Measurements from ENCODE around the gene MLXIPL.
A peak's percentile ranks its signal among the peaks of the same experiment; 100 is the strongest.
"Not testable (repeated sequence)": the region's sequence is repeated elsewhere in the genome, so short reads cannot be mapped to it uniquely, and the experiment has no call there.

Gene MLXIPL

DNA sequence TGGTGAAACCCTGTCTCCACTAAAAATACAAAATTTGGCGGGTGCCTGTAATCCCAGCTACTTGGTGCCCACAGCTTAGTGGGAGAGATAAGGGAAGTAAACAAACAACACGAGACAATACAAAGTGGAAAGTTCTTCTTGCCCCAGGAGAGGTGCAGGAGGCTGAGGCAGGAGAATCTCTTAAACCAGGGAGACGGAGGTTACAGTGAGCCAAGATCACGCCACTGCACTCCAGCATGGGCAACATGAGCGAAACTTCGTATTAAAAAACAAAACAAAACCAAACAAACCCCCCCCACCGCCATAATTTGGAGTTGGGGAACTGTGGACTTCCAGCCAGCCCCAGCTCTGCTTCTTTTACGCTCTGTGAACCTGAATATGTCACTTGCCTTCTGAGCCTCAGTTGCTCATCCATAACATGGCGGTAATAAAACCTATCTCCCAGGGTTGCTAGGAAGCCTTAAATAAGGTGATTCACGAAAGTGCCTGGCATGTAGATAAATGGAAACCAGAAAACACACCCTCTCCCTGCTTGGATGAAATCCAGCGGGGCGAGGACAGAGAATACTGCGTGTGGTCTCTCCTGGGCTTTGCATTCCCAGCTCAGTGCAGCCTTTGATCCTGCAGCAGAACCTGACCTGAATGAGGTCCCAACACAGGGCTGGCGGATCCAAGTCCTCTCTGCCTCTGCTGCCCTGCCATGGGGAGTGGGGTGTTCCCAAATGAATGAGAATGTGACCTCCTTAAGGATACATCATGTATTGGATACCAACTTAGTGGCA lies 10.2 kb downstream of the MLXIPL start:
- DNase-seq (ENCODE audit: low read depth in 2 of 2, low spot score in 1 of 2) = no peak

GRCh38 chr7:73612598-73613269 lies 11.6 kb downstream of the MLXIPL start:
- DNase-seq (ENCODE audit: low read depth in 2 of 2, low spot score in 1 of 2) = no peak

DNA sequence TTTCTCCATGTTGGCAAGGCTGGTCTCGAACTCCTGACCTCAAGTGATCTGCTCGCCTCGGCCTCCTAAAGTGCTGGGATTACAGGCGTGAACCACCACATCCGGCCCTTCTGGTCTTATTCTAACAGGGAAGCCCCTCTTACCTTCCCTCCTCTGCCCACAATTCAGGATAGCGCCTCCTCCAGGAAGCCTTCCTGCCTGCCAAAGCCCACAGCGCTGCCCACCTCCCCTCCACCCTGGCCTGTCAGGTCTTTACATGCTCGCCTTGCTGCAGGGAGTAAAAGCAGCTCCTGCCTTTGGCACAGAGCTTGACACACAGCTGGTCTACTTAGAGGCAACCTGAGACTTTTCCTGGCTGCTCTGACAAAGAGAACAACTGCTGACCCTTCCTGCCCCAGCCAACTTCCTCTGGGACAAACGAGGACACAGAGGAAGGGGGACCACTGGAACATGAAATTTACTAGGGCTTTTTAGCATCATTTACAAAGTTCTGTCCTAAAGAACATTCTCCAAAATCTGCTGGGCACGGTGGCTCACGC lies 13.2 kb downstream of the MLXIPL start:
- DNase-seq (ENCODE audit: low read depth in 2 of 2, low spot score in 1 of 2) = no peak

DNA sequence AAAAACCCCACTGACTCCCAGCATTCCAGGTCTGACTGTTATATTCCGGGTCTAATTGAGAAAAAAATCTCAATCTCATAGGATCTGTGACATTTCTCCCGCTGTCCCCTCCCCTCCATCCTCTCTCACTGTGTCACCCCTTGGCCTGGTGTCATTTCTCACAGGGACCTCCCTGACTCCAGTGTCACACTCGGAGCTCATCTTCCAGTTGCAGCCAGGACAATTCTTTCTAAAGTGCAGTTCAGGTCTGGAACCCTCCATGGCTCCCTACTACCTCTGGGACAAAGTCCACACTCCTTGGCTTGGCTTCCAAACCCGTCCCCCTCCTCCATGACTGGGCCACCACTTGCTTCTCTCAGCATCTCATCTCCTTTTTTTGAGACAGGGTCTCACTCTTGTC lies 14.2 kb downstream of the MLXIPL start:
- no peak for DNase-seq (ENCODE audit: low read depth in 2 of 2, low spot score in 1 of 2)

GRCh38 chr7:73607692-73607983 lies 16.7 kb downstream of the MLXIPL start:
- DNase-seq (ENCODE audit: low read depth in 2 of 2, low spot score in 1 of 2) = not testable (repeated sequence)

DNA sequence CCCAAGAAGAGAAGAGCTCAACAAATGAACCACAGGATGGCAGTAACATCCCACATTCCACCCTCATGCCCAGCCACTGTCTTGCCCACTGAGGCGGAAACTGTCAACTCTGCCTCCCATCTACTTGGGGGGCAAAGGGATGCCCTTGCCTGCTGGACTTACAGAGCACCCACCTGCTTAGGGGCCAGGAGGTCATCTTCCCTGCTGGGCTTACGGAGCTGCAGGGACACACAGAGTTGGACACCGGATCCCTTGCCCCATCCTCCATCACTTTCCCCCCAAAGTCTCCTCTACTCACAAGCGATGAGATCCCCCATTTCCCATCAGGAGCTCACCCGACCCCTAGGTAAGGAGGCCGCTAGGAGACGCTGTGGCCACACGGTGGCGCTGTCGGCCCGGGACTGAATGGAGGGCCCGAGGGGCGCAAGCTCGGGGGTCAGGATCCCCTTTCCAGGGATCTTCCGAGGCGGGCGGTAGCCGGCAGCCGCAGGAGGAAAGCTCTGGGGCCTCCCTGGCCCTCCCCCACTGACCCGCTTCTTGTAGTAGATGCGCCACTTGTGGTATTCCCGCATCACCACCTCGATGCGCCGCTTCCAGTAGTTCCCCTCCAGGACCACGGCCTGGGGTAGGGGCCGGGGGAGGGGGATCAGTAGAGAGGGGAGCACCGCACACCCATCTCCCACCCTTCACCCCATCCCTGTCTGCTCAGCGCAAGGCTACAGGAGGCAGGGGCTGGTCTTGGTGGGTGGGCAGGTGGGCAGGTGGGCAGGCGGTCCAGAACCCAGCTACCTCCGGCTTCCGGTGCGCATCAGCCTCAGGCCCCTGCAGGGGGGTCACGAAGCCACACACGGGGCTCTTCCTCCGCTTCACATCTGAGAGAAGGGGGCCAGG lies 17.3 kb downstream of the MLXIPL start:
- DNase-seq (ENCODE audit: low read depth in 2 of 2, low spot score in 1 of 2) = peak; percentile 9 to 54

GRCh38 chr7:73605601-73606220 lies 18.6 kb downstream of the MLXIPL start:
- no peak for DNase-seq (ENCODE audit: low read depth in 2 of 2, low spot score in 1 of 2)

DNA sequence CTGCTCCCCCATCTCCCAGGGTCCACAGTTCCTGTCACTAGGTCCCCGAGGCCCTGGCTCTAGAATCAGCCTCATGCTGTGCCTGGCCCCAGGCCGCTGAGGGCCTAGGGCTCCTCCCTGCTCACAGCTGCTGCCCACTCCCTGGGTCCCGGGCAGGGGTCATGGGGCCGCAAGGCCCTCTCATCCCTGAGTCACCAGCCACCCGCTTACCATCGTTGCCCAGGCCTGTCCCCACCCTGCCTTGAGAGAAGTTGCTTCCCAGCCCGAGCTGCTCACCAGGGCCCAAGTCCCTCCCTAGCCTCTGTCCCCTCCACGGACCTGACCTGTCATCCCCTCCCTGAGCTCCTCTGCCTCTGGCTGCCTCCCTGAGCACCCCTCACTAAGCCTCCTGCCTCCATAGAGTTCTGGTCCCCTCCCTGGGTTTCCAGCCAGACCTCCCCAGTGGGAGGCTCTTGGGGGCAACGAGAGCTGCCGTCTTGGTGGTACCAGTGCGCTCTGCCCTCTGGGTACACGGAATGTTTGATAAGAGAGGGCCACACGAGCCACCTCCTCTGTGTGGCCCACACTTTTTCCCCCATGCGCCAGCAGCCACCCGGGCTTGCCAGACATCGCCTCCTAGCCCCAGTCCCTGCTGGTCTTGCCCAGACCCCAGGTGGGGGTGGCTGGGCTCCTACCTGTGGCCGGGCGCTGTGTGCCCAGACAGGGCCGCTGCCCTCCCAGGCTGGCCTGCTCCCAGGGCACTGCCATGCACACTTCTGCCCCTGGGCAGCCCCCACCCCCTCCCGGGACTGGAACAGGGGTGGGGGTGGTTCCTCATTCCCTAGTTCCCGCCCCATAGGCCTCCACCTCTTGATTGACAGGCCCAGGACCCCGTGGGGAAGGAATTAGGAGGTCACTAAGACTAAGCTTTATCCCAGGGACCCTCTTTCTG lies 21.3 kb downstream of the MLXIPL start:
- DNase-seq (ENCODE audit: low read depth in 2 of 2, low spot score in 1 of 2) = no peak

DNA sequence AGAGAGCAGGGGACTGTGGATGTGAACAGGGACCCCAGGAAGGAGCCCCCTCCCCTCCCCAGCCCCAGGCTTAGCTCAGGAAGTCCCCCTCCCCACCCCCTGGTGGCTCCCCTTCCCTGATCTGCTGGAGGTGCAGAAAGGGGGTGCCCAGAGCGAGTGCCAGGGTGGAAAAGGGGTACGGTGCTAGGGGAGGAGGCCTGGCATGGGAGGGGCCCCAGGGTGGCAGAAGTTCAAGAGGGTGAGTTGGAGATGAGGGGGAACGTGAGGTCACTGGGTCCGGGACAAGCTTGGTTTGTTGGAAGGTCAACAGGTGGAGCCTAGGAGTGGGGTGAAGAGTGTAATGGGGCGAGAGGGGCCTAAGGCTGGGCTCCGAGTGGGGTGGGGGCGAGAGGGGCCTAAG lies 24.4 kb downstream of the MLXIPL start:
- no peak for DNase-seq (ENCODE audit: low read depth in 2 of 2, low spot score in 1 of 2)

- no peak for DNase-seq (ENCODE audit: low read depth in 2 of 2, low spot score in 1 of 2)
Measured at GRCh38 chr7:73599151-73599882, 25.0 kb downstream of the MLXIPL start.

DNA sequence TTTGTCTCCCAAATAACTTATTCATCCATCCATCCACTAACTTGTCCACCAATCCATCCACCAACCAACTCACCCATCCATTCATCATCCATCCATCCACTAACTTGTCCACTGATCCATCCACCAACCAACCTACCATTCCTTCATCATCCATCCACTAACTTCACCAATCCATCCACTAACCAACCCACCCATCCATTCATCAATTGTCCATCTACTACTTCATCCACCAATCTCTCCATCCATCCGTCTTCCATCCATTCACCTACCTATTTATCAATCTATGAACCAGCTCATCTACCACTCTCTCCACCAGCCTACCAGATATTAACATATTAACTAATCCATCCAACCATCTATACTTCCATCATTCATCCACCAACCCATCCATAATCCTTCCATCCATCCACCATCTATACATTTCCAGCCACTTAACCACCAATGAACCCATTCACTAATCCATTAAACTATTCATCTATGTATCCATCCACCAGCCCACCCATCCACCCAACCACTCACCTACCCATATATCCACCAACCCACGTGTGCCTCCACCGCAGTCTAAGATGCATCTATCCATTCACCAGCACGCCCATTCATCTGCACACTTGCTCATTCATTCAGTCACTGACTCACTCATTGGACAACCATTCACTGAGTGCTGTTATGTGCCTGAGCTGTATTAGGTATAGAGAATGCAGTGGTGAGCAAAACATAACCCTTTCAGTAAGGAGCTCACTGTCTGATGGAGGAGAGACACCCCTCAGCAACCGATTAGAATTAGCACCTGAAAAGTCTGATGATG lies 26.1 kb downstream of the MLXIPL start:
- DNase-seq (ENCODE audit: low read depth in 2 of 2, low spot score in 1 of 2) = no peak

GRCh38 chr7:73596191-73597065 lies 27.9 kb downstream of the MLXIPL start:
- DNase-seq (ENCODE audit: low read depth in 2 of 2, low spot score in 1 of 2) = no peak

- DNase-seq (ENCODE audit: low read depth in 2 of 2, low spot score in 1 of 2) = no peak
Measured at GRCh38 chr7:73595358-73595757, 29.0 kb downstream of the MLXIPL start.

- DNase-seq (ENCODE audit: low read depth in 2 of 2, low spot score in 1 of 2) = no peak
Measured at GRCh38 chr7:73593207-73594045, 30.9 kb downstream of the MLXIPL start.

GRCh38 chr7:73586911-73587310 lies 37.4 kb downstream of the MLXIPL start:
- no peak for DNase-seq (ENCODE audit: low read depth in 2 of 2, low spot score in 1 of 2)

GRCh38 chr7:73585196-73585595 lies 39.1 kb downstream of the MLXIPL start:
- DNase-seq (ENCODE audit: low read depth in 2 of 2, low spot score in 1 of 2) = no peak
